Suppressor macrophage treated with lipopolysaccharide for 4 hours (primary cell): ENCODE data around the gene OSM.

Source experiments
- DNase-seq: peaks from one replicate; pipeline ENCODE4 v3.0.0-alpha.2; 2020

The OSM gene

DNA sequence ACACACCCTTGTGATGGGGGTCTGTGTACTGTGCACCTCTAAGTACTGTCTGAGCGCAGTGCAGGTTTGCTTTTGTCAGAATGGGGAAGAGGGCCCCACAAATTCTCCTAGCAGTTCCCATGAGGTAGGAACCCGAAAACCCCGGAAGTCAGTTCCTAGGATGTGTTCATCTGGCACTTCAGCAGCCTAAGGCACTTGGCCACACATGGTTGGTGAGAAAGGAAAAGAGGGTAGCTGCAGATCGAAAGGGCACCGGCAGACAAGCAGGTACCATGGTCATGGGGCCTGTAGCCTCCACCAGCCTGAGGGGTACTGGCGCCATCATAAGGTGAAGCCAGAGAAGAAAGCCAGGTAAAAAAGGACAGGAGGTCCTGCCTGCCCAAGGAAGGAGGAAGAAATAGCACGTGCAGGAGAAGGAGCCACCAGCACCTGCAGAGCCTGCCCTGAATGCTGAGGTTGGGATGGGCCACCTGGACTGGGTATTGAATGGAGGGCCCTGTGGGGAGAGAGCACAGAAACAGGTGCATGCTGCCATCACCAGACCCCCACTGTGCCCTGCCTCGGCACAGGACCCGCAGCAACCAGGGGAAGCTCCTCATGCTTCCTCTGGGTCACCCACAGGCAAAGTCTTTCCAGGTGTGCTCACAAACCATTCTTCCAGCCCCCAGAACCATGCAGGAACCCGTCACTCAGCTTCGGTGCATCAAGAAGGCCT lies 30.8 kb upstream of the OSM start:
- no peak for DNase-seq

DNA sequence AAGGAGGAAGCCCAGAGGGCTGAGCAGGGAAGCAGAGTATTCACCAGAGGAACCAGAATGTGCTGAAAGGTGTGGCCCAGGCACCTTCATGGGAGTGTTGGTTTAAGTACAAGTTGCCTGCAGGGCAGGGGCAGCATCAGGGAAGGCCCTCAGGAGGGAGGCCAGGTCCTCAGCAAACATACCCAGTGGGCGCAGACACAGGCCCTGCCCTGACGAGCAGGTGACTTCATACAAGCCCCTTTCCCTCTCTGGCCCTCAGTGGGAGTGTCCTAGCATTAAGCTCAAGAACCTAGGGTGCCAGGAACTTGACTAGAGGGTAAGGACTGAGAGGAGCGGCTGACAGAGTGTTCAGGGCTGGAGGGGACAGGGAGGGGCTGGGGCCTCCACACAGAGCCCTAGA lies 30.2 kb upstream of the OSM start:
- DNase-seq: no peak

DNA sequence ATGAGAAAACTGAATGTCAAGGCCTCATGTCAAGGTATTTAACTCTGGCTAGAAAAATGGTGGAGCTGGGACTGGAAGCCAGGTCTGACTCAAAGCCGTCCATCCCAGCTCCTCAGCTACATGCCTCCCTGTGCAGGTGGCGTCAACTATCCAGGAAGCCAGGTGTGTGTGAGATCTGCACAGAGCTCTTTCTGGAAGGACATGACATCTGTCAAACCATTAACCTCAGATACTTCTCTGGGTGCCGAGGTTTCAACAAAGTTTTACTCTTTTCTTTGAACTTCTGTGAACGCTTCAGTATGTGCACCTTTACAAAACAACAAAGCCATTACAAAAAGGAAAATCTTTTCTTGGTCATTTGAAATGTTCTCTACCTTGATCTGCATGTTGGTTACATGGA lies 29.7 kb upstream of the OSM start:
- DNase-seq: no peak

DNA sequence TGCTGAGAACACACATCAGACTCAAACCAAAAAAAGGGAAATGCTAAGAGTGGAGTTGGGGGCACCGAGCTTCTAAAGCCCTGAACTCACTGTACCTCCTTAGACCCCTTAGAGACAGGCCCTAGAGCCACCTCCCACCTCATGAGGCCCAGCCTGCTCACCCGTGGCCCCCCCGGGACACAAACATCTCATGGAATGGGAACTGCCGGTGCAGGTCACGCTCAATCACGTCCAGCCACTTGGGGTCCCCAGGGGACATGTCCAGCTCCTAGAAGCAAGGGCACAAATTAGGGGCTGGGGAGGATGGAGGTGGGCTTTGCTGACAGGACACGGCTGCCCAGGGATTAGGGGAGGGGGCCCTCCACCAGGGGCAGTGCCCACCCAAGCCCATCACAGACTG lies 28.9 kb upstream of the OSM start:
- no peak for DNase-seq

DNA sequence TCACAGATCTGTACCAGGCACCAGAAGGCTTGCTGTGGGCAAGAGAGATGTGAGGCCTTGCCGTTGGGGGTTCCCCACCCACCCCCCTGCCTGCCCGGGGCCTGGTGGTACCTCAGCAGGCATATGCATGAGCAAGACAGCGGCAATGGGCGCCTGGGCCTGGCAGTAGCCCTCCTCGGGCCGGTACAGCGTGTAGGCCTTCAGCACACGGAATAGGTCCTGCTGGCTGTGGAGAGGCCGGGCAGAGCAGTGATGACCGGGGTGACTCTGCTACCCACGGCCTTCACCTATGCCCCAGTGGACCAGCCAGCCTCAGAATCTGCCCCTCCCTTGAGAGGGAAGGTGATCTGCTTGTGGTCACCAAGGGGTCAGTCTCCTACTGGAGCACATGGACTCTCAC lies 28.2 kb upstream of the OSM start:
- no peak for DNase-seq

DNA sequence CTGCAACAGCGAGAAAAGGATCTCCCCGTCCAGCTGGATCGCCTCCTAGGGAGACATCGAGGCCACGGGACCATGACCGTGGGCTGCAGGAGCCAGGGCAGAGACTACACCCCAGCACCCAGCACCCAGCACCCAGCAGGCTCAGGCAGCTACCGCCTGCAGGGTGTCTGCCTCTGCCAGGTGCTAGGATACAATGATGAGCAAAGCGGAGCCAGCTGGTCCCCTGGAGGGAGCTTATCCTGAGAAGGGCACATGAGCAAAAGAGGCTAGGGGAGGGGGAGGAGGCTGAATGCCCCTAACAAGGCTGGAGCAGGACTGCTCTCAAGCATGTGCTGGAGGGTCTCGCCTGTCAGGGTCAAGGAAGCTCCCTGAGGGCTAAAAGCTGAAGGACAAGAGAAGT lies 27.4 kb upstream of the OSM start:
- no peak for DNase-seq

DNA sequence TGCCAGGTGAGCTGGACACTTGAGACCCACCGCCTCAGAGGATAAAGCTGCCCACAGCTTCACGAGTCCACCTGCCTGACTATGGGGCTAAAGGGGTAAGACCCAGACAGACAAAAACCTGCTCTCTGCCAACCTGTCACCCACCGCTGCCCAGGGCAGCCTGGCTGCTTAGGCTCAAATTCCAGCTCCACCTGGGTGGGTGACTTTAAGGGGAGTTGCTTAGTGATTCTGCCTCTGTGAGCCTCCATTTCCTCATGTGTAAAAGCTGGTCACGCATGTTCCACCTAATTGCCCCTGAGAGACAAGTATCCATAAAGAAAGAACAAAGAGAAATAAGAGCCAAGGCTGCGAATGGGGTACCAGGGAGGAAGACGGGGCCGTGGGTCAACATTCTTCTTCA lies 26.4 kb upstream of the OSM start:
- no peak for DNase-seq

DNA sequence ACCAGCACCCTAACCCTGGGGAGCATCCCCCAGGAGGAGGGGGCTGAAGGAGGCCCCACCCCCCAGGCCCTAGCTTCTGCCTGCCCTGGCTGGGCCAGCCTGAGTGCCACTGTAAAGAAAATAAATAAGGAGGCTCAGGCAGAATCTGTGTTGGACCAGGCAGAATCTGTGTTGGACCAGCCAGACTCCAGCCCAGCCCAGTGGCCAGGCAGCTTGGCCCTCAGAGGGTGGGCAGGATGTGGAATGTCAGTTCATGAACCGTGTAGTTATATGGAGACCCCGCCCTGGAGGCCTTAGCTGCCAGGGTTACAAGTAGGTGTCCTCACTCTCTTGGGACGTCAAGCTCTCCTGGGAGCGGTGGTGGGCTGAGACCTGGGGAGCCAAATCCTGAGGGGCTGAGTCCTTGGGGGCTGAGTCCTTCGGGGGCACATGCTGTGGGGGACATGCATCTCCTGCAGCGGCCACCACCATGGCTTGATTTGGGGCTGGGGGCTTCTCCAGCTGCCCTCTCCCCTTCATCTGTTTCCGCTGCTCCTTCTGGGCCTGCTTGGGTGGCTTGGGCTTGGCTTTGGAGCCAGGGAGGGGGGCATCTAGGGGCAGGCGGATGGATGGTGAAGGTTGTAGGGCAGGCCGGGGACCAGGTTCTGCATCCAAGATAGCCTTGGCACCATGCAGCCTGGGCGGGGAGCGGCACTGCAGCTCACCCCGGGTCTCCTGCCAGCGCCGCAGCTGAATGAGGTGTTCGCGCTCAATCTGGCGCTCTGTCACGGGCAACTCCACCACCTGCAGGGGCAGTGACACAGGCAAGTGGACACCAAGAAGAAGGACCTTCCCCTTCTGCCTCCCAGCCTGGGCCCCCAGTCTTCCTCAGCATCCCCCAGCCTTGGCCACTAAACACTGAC lies 25.7 kb upstream of the OSM start:
- no peak for DNase-seq

DNA sequence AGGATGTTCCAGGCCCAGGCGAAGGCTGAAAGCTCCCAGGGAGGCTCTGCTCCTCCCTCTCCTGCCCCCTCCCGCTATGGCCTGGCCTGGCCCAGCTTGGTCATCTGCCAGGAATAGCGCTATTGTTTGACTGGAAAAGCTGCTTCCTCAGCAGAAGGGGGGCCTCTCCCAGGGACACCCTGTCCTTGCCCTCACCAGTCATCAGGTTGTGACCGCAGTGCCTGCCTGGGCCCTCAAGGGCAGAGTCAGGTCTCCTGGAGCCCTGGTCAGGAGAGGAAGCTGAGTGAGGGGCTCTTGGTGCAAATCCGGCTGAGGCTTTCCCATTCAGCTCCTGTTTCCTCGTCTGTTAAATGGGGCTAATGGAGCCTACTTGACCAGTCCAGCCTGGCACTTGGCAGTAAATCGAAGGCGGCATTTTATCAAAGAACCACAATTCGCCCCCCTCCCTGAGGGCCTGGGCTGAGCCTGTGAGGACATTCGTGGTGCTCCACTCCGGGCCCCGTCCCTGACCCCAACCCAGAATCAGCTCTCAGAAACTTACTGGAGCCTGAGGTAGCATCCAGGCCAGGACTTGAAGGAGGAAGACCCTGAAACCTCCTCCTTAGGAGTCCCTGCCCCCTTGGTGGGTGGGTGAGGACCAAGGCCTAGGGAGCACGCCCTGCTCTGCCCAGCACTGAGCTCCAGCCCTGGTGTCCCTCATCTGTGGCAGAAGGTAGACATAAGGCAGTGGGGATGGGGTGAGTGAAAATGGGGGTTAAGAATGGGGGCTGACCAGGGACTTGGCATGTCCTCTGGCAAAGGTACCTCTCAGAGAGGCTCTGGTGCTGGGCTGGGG lies 24.6 kb upstream of the OSM start:
- DNase-seq: no peak

DNA sequence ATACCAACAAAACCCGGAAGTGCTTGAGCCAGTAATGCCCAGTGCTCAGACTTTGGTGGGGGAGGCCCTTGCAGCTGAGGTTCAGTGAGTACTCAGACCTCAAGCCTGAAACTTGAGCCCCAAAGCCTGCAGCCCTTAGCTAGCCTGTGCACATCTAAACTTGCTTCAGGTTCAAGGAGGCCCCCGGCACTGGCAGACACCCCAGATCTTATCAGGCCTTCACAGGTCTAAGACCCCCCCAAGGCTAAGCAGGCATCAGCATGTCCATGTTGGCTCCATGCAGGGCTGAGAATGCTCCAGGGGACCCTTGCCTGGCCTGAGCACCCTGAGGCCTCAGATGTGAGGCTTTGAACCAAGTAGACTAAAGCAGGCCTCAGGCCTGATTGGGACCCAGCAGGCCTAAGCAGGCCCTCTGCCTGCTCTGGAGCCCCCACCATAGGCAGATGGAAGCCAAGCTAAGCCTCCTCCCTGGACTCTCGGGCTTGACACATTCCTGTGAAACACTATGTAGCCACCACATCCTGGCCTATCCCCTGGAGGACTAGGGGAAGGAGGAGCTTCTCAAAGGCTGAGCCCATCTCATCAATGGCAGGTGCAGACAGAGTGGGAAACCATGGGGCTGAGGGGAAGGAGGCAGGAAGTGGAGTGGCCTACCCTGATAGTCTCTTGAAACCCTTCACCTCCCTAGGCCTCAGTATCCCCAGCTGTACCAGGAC lies 23.8 kb upstream of the OSM start:
- no peak for DNase-seq

DNA sequence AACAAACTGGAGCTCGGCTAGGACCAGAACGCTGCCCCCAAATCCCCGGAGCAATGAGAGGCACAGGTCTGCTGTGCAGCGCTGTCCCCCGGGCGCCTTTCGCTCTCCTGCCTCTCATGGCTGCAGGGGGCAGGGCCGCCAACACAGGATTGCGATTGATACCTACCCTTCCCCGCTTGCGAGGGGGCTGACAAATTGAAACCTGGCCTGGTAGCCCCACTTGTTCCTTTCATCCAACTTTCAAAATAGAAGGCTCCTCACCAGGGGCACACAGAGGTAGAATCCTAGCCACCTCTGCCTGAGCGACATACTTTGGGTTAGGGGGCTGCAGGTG lies 23.3 kb upstream of the OSM start:
- no peak for DNase-seq

DNA sequence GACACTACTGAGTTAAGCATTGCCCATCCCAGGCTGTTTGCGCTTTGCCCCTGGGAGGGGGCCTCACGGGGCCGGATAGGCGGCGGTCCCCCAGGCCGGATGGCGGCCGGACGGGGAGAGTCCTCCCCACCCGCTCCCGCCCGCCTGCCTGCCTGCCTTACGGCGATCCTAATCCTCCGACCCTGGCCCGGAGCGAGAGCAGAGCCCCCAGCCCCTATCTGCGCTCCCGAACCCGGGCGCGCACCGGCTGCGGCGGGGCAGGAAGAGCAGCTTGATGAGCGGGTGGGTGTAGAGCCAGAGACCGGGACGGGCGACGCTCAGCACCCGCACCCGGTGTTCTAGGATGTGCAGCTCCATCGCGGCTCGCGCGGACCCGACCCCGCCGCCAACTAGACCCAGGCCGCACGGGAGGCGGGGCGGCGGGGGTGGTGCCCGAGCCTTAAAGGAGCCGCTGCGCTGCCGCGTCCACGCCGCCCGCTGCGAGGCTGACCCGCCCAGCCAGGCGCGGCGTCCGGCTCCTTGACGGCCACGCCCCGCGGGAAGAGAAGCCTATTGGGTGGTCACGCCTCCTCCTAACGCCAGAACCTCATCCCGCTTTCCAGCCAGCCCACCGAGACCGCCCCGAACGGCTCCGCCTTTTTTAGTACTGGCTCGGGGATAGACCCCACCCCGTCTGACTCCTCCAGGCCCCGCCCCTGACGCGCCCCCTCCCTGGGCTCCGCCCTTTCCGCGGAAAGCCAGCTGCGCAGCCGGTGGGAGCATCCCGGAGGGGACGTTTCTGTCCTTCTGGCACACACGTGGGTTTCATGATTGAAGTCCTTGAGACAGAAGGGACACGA lies 22.7 kb upstream of the OSM start, which contains the start of gene CASTOR1:
Gene CASTOR1 (minus strand): TSS at position 365 of the 839 bp plus-strand sequence. CDS start 8 bp downstream, at position 357.
- DNase-seq: peak; percentile 97

DNA sequence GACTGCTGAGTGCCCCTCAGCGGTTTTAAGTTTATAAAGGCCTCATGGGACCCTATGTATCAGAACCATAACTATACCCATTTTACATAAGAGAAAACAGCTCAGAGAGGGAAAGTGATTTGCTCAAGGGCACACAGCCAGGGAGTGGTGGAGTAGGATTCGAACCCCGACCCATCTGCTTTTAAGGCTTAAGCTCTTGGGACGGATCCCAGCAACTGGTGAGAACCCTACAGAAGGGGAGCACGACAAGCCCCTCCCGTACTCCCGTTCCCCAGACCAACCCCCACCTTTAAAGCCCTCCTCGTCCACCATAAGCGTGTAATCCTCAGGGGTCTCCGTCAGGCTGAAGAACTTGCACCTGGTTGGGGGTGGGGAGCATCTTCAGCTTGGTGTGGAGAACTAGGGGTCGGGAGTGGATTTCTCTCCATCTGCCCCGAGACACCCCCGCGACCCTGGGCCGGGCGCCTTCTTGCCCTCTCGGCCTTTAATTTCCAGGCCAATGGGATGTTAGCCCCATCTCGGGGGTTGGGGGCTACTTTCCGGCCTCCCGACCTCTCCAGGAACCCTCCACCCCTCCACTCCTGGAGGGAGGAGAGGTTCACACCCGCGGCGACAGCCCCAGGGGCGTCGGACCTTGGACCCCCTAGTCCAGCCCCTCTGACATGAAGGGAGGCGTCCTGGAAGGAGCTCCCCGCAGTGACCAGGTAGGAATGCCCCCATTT lies 21.9 kb upstream of the OSM start:
- DNase-seq: no peak

DNA sequence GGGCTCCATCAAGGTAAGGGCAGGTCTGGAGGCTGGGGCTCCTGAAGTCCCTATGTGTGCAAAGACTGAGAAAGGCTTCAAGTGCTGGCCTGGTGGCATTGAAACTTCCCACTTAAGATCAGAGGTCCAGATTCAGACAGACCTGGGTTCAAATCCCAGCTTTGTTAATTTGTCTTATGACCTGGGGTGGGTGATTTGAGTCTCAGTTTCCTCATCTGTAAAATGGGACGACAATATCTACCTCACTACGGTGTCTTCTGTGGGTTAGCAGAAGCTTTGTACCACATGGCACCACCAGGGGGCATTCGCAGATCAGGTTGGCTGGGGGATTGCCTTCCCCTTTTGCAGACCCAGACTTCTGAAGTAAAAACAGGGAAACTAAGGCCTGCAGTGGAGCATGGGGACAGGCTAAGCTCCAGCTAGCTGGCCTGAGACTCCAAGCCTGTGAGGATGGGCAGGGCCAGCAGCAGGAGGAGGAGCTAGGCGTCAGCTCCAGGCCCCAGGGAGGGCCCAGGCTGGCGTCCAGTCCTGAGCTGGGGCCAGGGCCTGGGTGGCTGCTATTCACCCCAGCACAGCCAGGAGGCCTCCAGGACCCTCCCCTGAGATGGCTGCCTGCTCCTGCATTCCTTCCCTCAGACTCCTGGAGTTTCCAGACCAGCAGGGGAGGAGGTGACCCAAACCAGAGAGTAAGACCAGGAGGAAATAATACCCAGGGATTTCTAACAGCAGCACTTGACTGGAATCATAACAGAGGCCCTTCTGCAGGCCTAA lies 21.2 kb upstream of the OSM start:
- DNase-seq: peak; percentile 88

DNA sequence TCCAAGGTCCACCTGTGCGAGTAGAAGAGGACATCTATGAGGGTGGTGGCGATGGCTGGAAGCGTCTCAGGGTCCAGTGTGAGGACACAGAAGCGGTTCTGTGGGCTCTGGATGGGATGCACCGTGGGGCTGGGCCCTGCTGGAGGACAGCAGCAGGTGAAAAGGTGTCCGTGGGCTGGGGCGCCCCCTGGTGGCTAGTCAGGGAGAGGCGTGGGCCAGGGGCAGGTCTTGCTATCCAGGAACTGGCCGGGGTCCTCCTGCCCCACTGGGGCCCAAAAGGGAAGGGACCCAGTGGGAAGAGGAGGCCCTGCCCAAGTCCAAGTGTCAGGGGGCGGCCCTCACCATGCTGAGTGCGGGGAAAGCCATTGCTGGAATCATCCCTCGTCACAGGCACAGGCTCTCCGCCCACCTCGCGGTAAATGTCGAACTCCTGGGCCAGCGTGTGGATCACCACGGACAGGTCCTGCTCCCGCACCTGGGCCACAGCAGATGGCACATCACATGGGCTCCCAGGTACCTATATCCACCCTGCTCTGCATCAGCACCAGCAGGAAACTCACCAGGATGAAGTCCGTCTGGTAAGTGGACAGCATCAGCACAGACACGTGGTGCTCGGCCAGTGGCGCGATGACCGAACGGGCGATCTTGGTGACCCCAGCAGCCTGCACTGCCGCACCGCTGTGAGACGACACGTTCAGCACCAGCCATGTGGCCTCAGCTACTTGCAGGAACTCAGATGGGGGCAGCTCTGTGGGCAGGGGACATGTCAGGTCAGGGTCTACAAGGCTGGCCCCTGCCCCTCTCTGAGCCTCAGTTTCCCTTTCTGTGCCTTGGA lies 20.4 kb upstream of the OSM start:
- DNase-seq: peak; percentile 72

DNA sequence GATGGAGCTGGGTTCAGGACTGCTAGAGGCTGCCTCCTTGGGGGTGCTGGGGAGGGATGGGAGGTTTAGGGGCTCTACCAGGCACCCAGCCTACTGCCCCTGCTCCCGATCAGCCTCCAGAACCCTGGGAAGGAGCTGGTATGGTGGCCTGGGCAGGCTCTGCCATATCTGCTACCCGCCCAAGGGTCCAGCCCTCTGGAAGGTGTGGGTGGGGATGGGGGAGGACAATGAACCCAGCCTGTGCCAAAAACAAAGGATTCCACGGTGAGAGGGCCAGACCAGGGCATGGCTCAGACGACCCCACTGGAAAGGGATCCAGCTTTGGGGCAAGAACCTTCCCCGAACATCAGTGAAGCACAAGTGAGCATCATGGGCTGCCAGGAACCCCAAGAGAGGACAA lies 19.7 kb upstream of the OSM start:
- DNase-seq: no peak

DNA sequence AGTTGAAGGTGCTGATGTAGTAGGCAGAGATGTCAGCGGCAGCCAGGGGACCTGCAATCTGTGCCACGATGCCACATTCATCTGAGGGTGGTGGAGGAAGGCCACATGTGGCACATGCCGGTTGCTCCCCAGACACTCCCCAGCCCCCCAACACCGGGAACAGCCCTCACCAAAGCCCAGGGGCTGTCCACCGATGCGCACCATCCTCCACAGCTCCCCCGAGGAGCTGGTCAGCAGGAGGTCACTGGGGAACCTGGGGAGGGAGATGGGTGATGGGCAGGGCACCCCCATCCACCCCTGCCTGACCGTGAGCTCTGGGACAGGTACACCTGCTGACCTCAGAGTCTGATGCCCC lies 19.2 kb upstream of the OSM start:
- DNase-seq: no peak

DNA sequence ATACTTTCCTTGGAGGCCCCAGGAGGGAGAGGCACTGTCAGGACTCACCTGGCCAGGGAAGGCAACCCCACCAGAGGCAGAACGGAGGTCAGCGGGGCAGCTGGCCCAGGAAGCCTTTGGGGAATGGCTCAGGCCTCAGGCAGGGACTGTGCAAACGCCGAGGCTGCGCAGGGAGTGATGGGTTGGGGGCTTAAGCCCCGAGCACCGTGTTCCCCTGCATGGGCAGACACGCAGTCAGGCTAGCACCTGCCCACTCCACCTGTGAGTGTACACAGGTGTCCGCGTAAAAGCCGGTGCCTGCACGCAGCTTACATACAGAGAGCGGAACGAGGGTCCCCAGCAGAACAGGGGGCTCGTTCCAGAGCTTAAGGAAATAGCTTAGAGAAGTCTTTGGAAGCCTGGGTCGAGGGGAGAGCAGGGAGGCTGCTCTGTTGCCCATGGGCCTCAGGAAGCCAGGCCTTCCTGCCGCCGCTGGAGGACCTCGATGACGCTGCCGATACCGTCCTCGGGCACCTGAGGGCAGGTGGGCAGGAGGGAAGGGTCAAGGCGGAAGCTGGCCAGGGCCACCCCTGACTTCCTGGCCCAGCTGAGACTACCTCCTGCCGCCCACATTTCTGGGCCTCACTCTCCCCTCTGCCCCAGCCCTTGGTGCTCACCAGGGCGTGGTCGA lies 18.7 kb upstream of the OSM start:
- no peak for DNase-seq

DNA sequence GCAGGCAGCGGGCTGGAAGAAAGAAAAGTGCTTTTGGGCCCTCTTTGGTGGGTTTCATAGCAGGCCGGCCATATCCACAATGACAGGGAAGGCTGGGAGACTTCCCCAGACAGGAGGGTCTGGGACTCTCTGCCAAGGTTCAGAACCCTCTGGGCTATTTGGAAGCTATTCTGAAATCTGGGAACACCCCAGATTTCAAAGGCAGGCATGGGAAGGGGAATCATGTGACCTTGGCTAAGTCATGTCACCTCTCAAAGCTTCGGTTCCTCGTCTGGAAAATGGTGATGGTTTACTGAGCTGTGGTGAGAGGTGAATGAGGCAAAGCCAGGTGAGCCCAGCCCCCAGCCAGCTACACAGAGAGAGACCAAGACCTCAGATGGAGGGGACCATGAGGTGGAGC lies 18.0 kb upstream of the OSM start:
- peak; percentile 67 for DNase-seq
